ENCODE measurements around the gene ZNF281.

Gene ZNF281

DNA sequence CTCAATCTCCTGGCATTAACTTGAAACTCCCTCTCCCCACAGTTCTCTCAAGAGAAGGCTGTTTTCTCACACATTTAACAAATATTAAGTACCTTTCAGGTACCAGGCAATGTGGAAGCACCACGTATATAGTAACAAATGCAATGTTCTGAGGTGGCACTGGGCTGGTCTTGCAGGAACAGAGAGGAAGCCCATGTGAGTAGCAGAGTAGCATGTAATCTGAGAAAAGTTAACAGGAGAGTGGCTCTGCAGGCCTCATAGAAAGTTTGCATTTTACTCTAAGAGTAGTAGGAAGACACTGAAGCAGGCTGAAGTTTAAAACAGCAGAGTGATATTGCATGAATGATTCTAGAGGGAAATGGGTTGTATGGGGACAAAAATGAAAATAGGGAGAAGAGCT, 21.0 kb downstream of the ZNF281 start:
- DNase-seq, result no peak

DNA sequence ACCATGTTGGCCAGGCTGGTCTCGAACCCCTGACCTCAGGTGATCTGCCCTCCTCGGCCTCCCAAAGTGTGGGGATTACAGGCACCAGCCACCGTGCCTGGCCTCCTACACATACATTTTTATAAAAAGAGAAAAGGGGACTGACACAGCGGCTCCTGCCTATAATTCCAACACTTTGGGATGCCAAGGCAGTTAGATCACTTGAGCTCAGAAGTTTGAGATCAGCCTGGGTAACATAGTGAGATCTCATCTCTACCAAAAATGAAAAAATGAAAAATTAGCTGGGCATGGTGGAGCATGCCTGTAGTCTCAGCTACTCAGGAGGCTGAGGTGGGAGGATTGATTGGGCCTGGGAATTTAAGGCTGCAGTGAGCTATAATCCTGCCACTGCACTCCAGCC, 23.4 kb downstream of the ZNF281 start:
- DNase-seq, result no peak

DNA sequence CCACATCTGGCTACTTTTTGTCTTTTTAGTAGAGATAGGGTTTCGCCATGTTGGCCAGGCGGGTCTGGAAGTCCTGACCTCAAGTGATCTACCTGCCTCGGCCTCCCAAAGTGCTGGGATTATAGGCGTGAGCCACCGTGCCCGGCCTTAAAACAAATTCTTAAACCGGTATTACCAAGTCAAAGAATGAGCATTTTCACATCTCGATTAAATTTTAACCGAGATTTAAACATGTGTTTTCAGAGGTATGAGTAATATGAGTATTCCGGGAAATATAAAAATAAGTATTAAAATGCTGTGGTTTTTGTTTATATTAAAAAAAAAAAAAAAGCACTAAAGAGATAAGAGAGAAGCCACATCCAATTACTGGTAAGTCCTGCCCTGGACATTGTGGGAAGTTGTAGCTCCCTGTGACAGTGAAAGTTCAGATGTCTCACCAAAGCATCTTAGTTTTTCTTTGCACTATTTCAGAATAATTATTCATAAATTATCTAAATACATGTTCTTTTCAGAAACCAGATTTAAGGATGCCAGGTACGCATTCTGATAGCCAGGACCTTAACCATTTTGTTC, 24.9 kb downstream of the ZNF281 start:
- no peak for DNase-seq

DNA sequence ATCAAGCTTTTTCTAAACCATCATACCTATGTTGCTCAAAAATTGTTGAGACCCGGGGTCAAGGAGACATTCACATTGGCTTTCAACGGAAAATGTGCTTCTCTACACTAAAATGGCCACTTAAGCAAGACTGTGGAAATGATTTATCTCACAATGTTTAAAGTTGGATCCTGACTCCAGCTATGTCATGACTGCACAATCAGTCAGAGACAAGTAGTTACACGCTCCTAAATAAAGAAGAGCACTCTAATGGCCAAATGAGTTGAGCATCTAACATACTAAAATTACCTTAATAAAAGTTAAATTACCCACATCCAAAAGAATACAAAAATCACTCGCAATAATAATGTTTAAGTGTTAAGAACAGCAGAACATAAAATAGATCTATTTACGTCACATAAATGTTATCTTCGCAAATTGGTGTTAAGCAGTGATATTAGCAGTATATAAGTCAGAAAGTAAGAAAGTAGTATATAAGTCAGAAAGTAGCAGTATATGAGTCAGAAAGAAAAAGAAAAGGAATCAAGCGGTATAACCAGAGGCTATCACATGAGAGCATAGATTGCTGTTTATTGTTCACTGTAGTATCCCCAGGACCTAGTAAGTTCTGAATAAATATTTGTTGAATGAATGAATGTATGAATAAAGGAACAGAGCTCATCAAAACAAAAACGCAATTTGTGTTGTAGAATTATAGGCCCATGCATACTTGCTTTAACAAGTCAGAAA, 28.4 kb downstream of the ZNF281 start:
- DNase-seq, result no peak

DNA sequence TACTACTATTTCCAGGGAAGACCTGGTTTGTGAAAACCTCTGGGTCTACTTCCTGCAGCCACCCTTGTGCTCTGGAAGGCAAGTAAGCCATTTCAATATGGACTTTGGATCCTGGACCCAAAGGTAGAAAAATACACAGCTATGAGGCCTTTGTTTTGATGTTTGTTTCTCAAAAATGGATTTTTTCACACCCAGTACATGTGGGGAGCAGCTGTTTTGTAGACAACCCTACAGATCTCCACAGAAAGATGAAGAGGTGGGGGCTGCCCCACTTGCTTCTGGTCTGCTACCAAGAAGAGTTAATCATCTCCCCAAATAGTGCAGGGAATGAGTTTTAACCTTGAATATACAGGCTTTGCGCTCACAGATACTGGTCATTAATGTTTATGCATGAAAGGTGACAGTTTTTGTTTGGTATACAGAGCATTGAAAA, 29.2 kb downstream of the ZNF281 start:
- no peak for DNase-seq

GRCh38 chr1:200379940-200380588, 29.8 kb downstream of the ZNF281 start:
- DNase-seq, result no peak

- DNase-seq, result no peak
Observed at GRCh38 chr1:200379432-200379757, 30.4 kb downstream of the ZNF281 start.

DNA sequence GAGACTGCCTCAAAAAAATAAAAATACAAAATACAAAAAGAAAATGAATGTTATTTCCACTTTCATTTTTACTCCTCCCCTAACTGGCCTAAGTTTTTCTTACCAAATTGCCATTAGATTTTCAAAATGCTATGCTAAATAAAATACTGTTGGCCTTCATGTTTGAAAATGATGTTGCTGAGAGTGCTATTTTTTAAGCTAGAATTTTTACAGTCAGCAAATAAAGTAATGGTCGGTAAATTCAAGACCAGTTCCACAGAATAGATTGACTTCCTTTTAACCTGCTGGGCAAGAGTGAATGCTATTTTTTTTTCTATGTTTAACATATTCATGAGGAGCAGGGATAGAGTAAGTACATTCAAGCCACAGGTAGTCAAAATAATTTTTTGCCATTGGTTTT, 31.7 kb downstream of the ZNF281 start:
- DNase-seq, result no peak

DNA sequence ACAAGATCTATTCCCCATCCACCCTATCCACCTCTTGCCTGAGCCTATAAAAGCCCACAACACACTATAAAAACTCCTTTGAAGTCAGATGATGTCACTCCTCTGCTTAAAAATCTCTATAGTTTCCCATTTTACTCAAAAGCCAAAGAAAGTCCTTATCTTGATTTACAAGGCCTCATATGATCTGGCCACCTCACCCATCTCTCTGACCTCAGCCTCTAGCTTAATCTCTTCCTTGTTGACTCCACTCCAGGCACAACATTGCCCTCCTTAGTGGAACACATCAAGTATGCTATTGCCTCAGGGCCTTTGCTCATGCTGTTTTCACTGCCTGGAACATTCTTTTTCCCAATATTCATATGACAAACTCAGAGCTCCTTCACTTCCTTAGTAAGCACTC, 33.3 kb downstream of the ZNF281 start:
- DNase-seq, result no peak

GRCh38 chr1:200374569-200375295, 35.1 kb downstream of the ZNF281 start:
- no peak for DNase-seq

DNA sequence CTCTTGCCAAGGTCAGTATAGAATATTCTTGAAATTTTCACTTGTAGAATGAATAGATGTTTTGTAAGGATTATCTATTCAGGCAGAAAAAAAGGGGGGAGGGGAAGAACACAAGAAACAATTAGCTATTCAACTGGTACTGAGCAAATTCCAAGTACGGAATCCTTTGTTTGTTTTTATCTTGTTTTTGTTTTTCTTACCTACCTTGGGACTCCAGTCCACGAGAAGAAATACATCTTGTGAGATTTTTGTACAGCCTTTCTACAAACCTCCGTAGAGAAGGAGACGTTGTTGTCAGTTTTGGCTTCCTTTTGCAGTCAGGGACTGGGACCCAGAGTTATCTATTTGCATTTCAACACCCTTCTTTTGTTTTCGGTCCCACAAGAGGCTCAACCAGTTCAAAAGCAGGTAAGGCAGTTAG, 36.0 kb downstream of the ZNF281 start:
- no peak for DNase-seq

DNA sequence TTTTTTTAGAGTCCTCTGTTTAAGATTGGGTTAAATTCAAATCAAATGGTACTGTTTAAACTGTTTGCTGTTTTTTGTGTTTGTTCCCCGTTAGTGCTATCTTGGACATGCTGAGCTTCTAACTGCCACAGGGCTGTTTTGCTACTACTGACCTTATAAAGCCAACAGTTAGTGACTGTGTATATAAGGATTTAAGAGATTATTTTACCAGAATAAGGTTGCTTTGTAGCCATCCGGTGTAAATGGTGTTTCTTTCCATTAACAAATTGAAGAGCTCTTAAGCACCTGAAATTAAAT, 37.0 kb downstream of the ZNF281 start:
- no peak for DNase-seq

DNA sequence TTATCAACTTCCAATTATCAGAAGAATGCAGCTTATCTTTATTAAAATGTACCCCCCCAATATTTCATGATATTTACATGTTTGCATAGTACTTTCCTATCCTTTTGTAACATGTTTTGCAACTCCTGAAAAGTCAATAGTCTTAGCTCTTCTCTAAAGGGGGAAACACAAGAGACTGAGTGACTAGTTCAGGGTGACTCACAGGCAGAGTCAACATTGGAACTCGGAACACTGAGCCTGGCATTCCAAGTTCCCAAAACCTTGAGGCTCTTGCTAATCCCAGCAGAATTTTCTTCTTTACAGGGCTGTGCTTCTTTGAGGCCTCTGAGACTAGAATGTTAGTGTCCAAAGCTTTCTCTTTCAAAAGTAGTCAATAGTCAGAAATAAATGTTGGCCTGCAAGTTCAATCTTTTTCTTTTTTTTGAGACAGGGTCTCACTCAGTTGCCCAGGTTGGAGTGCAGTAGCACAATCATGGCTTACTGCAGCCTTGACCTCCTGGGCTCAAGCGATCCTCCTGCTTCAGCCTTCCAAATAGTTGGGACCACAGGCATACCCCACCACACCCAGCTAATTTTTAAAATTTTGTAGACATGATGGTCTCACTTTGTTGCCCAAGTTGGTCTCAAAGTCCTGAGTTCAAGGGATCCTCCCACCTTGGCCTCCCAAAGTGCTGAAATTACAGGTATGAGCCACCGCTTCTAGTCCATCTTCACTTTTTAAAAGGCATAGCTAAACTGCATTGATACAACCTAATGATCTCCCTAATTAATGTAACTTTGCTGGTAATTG, 37.5 kb downstream of the ZNF281 start:
- no peak for DNase-seq

DNA sequence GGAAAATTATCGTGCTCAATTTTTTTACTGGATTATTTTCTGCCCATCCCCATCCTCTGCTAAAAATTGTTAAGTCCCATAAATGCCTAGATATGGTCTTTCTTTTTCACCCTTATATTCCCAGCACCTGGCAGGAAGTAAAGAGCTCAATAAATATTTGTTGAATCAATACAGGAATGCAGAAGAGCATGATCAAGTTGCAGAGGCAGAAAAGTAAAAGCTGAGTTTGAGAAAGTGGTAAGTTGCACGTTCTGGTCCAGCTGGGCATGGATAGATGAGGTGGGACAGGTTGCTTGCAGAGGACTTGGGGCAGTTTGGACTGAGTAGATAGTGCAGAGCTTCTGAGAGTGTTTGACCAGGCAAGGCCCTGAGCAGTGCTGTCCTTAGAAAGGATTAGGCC, 40.1 kb downstream of the ZNF281 start:
- DNase-seq, result no peak

- no peak for DNase-seq
Observed at GRCh38 chr1:200369131-200369530, 40.7 kb downstream of the ZNF281 start.

DNA sequence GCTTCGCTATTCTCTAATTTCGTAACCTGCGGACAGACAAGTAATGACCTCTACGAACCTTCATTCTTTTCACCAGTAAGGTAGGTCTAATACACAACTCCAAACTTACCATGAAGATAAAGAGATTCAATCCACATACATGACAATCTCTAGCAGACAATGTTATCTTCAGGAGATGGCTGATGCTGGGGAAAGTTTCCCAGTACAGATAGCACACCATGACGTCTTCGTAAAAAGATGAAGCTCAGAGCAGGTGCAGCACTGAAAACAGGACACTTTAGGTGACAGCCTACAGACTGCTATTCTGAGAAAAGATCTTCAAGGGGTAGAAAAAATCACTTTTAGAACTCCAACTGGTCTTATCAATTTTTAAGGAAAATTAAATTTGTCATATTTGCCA, 41.3 kb downstream of the ZNF281 start:
- no peak for DNase-seq

GRCh38 chr1:200367841-200368534, 41.8 kb downstream of the ZNF281 start:
- DNase-seq, result no peak

- DNase-seq, result no peak
Observed at GRCh38 chr1:200366577-200367253, 43.1 kb downstream of the ZNF281 start.

GRCh38 chr1:200365897-200366426, 43.9 kb downstream of the ZNF281 start:
- DNase-seq, result no peak

- DNase-seq, result no peak
Observed at GRCh38 chr1:200364831-200365230, 45.0 kb downstream of the ZNF281 start.

- DNase-seq, result no peak
Observed at GRCh38 chr1:200364091-200364759, 45.6 kb downstream of the ZNF281 start.
